Fibroblast of villous mesenchyme (primary cell): ENCODE results near the gene ST6GALNAC2. TPM values are rescaled to one million over a fixed set of nuclear protein-coding genes. Genes with fewer than 3 reads are reported as not detected.

ENCODE experiments used
- DNase-seq: peaks from one replicate; pipeline ENCODE4 v3.0.0-alpha.2; 2010; ENCODE audit warnings: low read depth
- H3K4me3 ChIP-seq: 2 replicates; pipeline ENCODE4 v1.5.1; 2011; ENCODE audit warnings: low read depth, mild to moderate bottlenecking, low read length
- CTCF ChIP-seq: IDR thresholded peaks from 2 replicates; pipeline ENCODE4 v1.5.1; 2012; ENCODE audit warnings: low read depth, mild to moderate bottlenecking, low read length; ENCODE audit not compliant: insufficient read depth
- total RNA-seq: library from RNA; depleted of rRNA; stranded (reverse); fragments of >200 nt; gene quantifications from 2 replicates; pipeline ENCODE4 v1.2.3, GENCODE V29; 2012

Gene ST6GALNAC2
- total RNA-seq, 1 donor: 0.86 TPM

- DNase-seq: no peak
- no peak overlapping the region for H3K4me3 ChIP-seq
- no peak for TF ChIP-seq CTCF
Measured at GRCh38 chr17:76598004-76598439, 12.4 kb upstream of the ST6GALNAC2 start.

GRCh38 chr17:76597156-76598003 lies 11.7 kb upstream of the ST6GALNAC2 start:
- no peak for DNase-seq
- TF ChIP-seq CTCF: no peak
- H3K4me3 ChIP-seq: no peak overlapping the region

- DNase-seq: peak; percentile 61
- H3K4me3 ChIP-seq: no peak overlapping the region
- no peak for TF ChIP-seq CTCF
Measured at GRCh38 chr17:76594690-76595089, 9.0 kb upstream of the ST6GALNAC2 start.

GRCh38 chr17:76593959-76594358 lies 8.3 kb upstream of the ST6GALNAC2 start:
- H3K4me3 ChIP-seq: no peak overlapping the region
- no peak for TF ChIP-seq CTCF
- DNase-seq: no peak

GRCh38 chr17:76593384-76593826 lies 7.7 kb upstream of the ST6GALNAC2 start:
- no peak for DNase-seq
- TF ChIP-seq CTCF: no peak
- H3K4me3 ChIP-seq: no peak overlapping the region

- no peak for DNase-seq
- no peak overlapping the region for H3K4me3 ChIP-seq
- no peak for TF ChIP-seq CTCF
Measured at GRCh38 chr17:76588182-76588581, 2.5 kb upstream of the ST6GALNAC2 start.
